ENCODE measurements around the gene SCRN2.

The SCRN2 gene

DNA sequence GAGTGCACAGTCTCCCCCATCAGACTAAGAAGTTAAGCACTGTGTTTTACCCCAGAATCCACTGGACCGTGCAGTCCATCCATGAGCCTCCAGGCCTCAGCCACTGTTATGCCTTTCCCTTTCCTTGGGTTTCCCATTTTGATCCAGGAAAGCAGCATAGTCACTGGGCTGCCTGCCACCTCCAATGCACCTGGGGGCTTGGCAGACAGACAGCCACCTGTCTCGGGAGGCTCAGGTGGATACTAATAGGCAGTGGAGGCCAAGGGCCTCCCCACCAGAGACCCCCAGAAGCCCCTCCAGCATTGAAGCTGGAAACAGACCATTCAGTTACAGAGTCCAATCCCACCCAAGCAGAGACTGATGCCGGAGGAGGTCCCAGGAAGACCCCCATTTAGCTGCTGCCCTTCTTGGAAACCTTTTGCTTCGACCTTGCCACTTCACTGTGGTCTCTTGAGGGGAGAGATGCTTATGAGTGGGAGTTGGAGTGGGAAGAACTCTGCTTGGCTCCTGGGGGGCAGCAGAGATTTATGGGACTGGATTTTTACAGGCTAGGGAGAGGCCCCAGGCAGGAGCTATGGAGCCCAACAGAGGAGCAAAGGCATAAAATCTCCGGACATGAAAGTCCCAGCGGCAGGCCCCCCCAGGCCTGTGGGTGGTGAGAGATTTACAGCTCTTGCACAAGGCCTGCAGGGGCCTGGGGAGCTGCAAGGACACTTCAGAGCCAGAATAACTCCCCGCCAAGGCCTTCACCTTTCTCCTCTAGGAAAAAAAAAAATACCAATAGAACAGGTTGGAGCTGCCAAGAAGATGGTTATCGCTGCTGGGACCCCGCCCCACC is 42.7 kb upstream of the SCRN2 start:
- POLR2A ChIA-PET (ENCODE audit: low non-redundant PET), result no interaction called here
- peak overlapping the region; percentile 67 for H3K27ac ChIP-seq
- DNase-seq (ENCODE audit: low spot score), result no peak
- TF ChIP-seq, protein P1, sequence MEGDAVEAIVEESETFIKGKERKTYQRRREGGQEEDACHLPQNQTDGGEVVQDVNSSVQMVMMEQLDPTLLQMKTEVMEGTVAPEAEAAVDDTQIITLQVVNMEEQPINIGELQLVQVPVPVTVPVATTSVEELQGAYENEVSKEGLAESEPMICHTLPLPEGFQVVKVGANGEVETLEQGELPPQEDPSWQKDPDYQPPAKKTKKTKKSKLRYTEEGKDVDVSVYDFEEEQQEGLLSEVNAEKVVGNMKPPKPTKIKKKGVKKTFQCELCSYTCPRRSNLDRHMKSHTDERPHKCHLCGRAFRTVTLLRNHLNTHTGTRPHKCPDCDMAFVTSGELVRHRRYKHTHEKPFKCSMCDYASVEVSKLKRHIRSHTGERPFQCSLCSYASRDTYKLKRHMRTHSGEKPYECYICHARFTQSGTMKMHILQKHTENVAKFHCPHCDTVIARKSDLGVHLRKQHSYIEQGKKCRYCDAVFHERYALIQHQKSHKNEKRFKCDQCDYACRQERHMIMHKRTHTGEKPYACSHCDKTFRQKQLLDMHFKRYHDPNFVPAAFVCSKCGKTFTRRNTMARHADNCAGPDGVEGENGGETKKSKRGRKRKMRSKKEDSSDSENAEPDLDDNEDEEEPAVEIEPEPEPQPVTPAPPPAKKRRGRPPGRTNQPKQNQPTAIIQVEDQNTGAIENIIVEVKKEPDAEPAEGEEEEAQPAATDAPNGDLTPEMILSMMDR (conservative IDR thresholded peaks at IDR 0.05; ENCODE audit: low read depth), result no peak
- CTCF ChIA-PET, result interaction anchor here (2.6 to 6.1 kb wide), 2 partner anchors 37 to 42 kb away, joined by 15 to 78 read pairs; partner anchors contain the start of gene SCRN2

DNA sequence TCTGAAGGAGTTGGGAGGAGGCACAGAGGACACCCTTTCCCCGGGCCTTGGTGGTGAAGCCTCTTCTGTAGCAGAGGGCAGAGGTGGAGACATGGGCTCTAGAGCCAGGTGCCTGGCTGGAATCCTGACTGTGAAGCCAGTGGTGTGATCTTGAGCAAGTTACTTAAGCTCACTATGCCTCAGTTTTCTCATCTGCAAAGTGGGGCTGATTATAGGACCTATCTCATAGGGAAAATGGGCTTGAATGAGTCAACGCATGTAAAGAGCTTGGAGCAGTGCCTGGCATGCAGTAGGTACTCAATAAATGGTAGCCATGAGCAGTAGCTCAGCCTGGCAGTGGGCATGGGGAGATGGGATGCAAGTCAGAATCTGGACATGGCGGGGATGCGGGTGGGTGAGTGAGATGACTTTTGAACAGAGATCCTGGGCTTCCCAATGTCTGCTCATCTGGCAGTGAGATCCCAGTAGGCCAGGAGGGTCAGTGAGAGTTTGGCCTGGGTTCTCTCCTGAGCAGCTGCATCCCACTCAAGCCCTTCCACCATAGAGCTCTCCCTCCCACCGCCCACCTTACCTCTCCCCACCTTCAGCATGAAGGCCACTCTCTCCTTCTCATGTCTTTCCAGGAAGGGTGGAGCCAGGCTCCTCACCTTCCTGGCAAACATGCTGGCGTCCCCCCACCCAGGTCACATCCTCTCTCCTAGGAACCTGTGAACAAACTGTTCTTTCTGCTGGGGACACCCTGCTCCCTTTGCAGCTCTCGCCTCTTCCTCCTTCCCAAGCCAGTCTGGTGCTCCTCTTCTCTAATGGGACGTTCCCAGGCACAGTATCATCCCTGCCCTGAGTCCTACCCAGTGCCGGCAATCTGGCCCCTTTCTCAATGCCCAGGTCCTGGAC is 41.9 kb upstream of the SCRN2 start:
- ChIA-PET POLR2A (ENCODE audit: low non-redundant PET) (no interaction called here), CTCF (interaction anchor here (6.1 kb wide), 1 partner anchor 41 kb away, joined by 78 read pairs; the partner anchor contains the start of gene SCRN2)
- TF ChIP-seq, protein P1 (conservative IDR thresholded peaks at IDR 0.05; ENCODE audit: low read depth), result no peak
- H3K27ac ChIP-seq, result peak overlapping the region; percentile 50
- no peak for DNase-seq (ENCODE audit: low spot score)

DNA sequence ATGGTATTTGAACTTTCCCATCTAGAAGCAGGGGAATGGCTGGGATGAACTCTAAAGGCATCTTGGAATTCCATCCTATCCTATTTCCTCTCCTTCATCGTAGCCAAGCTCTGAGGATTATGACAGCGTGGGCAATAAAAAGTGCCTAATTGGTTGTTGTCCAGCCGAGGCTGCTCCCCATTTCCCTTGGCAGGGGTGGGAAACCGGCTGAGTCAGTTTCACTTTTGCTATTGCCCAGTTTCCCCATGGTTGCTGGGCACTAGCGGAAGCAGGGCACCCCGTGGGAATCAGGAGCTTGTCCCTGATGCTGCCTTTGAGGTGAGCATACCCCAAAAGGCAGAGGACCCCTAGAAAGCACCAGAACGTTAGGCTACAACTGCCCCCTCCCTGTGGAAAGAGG is 41.2 kb upstream of the SCRN2 start:
- H3K27ac ChIP-seq, result peak overlapping the region; percentile 50
- ChIA-PET CTCF (interaction anchor here (0.6 to 6.1 kb wide), 2 partner anchors 40 to 70 kb away, joined by 3 to 78 read pairs; partner anchors contain the start of gene SCRN2), POLR2A (ENCODE audit: low non-redundant PET) (no interaction called here)
- DNase-seq (ENCODE audit: low spot score), result no peak
- TF ChIP-seq, protein P1 (conservative IDR thresholded peaks at IDR 0.05; ENCODE audit: low read depth), result no peak

DNA sequence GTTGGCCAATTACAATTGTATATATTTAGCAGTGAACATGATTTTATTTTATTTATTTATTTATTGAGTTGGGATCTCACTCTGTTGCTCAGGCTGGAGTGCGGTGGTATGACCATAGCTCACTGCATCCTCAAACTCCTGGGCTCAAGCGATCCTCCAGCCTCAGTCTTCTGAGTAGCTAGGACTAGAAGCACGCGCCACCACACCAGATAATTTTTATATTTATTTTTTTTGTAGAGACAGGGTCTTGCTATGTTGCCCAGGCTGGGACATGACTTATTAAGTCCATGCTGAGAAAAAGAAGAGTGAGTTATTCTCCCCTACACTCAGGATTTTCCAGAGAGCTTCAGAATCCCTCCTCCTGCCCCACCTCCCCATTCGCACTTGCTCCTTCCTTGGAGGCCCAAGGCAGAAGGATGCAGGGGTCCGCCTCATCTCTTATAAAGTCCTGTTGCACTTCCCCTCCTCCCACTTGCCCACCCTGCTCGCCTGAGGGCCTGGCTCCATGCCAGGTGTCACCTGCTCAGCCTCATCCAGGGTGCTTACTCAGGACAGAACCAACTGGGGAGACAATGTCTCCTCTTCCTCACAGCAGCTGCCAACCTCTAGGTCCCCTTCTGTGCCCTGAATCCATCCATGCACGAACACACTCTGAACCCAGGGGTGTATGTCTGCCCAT is 38.8 kb upstream of the SCRN2 start:
- no peak overlapping the region for H3K27ac ChIP-seq
- no peak for DNase-seq (ENCODE audit: low spot score)
- POLR2A ChIA-PET (ENCODE audit: low non-redundant PET), result interaction anchor here (0.7 kb wide), 1 partner anchor 12 kb away, joined by 4 read pairs; no protein-coding TSS in a partner anchor
- CTCF ChIA-PET, result interaction anchor here (0.7 to 1.1 kb wide), 3 partner anchors 10 to 112 kb away, joined by 3 to 4 read pairs (median 4); no protein-coding TSS in a partner anchor
- TF ChIP-seq, protein P1 (conservative IDR thresholded peaks at IDR 0.05; ENCODE audit: low read depth), result no peak

DNA sequence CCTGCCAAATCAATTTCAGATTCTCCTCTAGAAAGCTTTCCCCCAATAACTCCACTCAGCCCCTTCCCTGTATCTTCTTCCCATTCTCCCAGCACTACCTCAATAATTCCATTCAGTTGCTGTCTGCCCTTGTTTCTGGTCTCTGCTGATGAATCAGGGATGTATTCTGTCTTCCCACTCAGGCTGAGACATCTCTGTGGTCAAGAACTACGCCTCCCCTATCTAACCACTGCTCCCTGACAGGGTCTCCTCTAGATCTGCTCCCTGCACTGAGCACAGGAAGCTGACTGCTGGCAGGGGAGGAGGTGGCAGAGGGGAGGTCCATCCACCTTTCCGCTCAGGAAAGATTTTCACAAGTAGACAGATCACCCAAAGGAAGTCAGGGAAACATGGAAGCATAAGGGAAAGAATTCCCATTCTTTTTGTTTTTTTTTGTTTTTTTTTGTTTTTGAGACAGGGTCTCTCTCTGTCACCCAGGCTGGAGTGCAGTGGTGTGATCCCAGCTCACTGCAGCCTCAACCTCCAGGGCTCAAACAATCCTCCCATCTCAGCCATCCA is 38.0 kb upstream of the SCRN2 start:
- H3K27ac ChIP-seq, result no peak overlapping the region

More for the DNA sequence above, 38.0 kb upstream of the SCRN2 start:
- ChIA-PET CTCF (interaction anchor here (0.9 to 1.1 kb wide), 2 partner anchors 11 to 31 kb away, joined by 4 read pairs; no protein-coding TSS in a partner anchor), POLR2A (ENCODE audit: low non-redundant PET) (interaction anchor here (0.7 kb wide), 1 partner anchor 36 kb away, joined by 3 read pairs; no protein-coding TSS in a partner anchor)
- DNase-seq (ENCODE audit: low spot score), result no peak
- TF ChIP-seq, protein P1 (conservative IDR thresholded peaks at IDR 0.05; ENCODE audit: low read depth), result no peak

Measured in RWPE1 (cell line).